Kidney capillary endothelial cell (primary cell): ENCODE data around the gene CXCL11.
A peak's percentile ranks its signal among the peaks of the same experiment; 100 is the strongest.
"Not testable (repeated sequence)": the region's sequence is repeated elsewhere in the genome, so short reads cannot be mapped to it uniquely, and the experiment has no call there.

Source experiments
- DNase-seq: peaks from one replicate; pipeline ENCODE4 v3.0.0-alpha.2; 2018; ENCODE audit warnings: low spot score

Gene CXCL11

GRCh38 chr4:76035799-76036380 is at the start of gene CXCL11:
Gene CXCL11 (minus strand): TSS chr4:76036070. CDS start chr4:76035987, 83 bp downstream.
- no peak for DNase-seq

- DNase-seq: no peak
Measured at GRCh38 chr4:76084542-76084941, 48.7 kb upstream of the CXCL11 start.

- DNase-seq: no peak
Measured at GRCh38 chr4:76083386-76083988, 47.6 kb upstream of the CXCL11 start.

- DNase-seq: no peak
Measured at GRCh38 chr4:76078033-76078613, 42.3 kb upstream of the CXCL11 start.

GRCh38 chr4:76074993-76075600 is 39.2 kb upstream of the CXCL11 start:
- DNase-seq: no peak

- no peak for DNase-seq
Measured at GRCh38 chr4:76074468-76074867, 38.6 kb upstream of the CXCL11 start, which contains the start of gene ART3. Gene ART3 (plus strand): TSS chr4:76074709. CDS start chr4:76075890, 1,181 bp downstream.

GRCh38 chr4:76072760-76073159 is 36.9 kb upstream of the CXCL11 start:
- DNase-seq: no peak

GRCh38 chr4:76067652-76068286 is 31.9 kb upstream of the CXCL11 start:
- DNase-seq: peak; percentile 67

- DNase-seq: no peak
Measured at GRCh38 chr4:76066546-76066945, 30.7 kb upstream of the CXCL11 start.

GRCh38 chr4:76061982-76062381 is 26.1 kb upstream of the CXCL11 start:
- no peak for DNase-seq

GRCh38 chr4:76061421-76061820 is 25.6 kb upstream of the CXCL11 start:
- no peak for DNase-seq

- DNase-seq: no peak
Measured at GRCh38 chr4:76060506-76060905, 24.6 kb upstream of the CXCL11 start.

- DNase-seq: no peak
Measured at GRCh38 chr4:76059750-76060149, 23.9 kb upstream of the CXCL11 start.

- no peak for DNase-seq
Measured at GRCh38 chr4:76058888-76059426, 23.1 kb upstream of the CXCL11 start.

GRCh38 chr4:76058302-76058701 is 22.4 kb upstream of the CXCL11 start:
- no peak for DNase-seq

GRCh38 chr4:76055421-76055820 is 19.6 kb upstream of the CXCL11 start:
- DNase-seq: no peak

GRCh38 chr4:76055016-76055415 is 19.1 kb upstream of the CXCL11 start:
- no peak for DNase-seq

GRCh38 chr4:76053730-76054129 is 17.9 kb upstream of the CXCL11 start:
- no peak for DNase-seq

- not testable (repeated sequence) for DNase-seq
Measured at GRCh38 chr4:76050560-76051050, 14.7 kb upstream of the CXCL11 start.

GRCh38 chr4:76049860-76050416 is 14.1 kb upstream of the CXCL11 start:
- DNase-seq: not testable (repeated sequence)

- not testable (repeated sequence) for DNase-seq
Measured at GRCh38 chr4:76044686-76045085, 8.8 kb upstream of the CXCL11 start.

GRCh38 chr4:76043306-76043705 is 7.4 kb upstream of the CXCL11 start:
- not testable (repeated sequence) for DNase-seq
